OCI-LY3 (cell line): Measurements from ENCODE around the gene PSENEN.
A peak's percentile ranks its signal among the peaks of the same experiment; 100 is the strongest.

ENCODE experiments used
- H2AFZ ChIP-seq: fragments of 200-600, 300-600 bp; shearing (Covaris generic); 2 replicates; pipeline ENCODE4 v1.6.0; 2014; ENCODE audit warnings: antibody characterized with exemption, low read depth, low read length
- H3K27ac ChIP-seq: fragments of 200-600, 300-600 bp; sonication (generic); 2 replicates; pipeline ENCODE4 v1.5.1; 2014; ENCODE audit warnings: mild to moderate bottlenecking, low read length, moderate library complexity, mixed read lengths
- H3K27me3 ChIP-seq: fragments of 200-600, 300-600 bp; sonication (generic); 2 replicates; pipeline ENCODE4 v1.6.1; 2014; ENCODE audit warnings: low read depth, low read length, mixed read lengths
- H3K36me3 ChIP-seq: fragments of 200-600, 300-600 bp; sonication (generic); replicated peaks from 2 replicates; pipeline ENCODE3; 2014; ENCODE audit warnings: low read depth, low read length, mixed read lengths
- H3K4me1 ChIP-seq: fragments of 300-600, 200-600 bp; sonication (generic); 2 replicates; pipeline ENCODE4 v1.6.1; 2014; ENCODE audit warnings: low read length, mixed read lengths
- H3K4me2 ChIP-seq: fragments of 200-600, 300-600 bp; sonication (generic); 2 replicates; pipeline ENCODE4 v1.6.1; 2014; ENCODE audit warnings: low read length, mixed read lengths
- H3K4me3 ChIP-seq: fragments of 300-600, 200-600 bp; sonication (generic); 2 replicates; pipeline ENCODE4 v1.5.1; 2014; ENCODE audit warnings: antibody characterized with exemption, mild to moderate bottlenecking, low read length, moderate library complexity
- H3K79me2 ChIP-seq: fragments of 300-600, 200-600 bp; shearing (Covaris generic); 2 replicates; pipeline ENCODE4 v1.6.1; 2014; ENCODE audit warnings: mild to moderate bottlenecking, low read length, mixed read lengths
- H3K9ac ChIP-seq: fragments of 300-600, 200-600 bp; shearing (Covaris generic); 2 replicates; pipeline ENCODE4 v1.6.0; 2014; ENCODE audit warnings: mild to moderate bottlenecking, low read length, moderate library complexity
- H3K9me3 ChIP-seq: fragments of 200-600, 300-600 bp; shearing (Covaris generic); 2 replicates; pipeline ENCODE4 v1.6.1; 2014; ENCODE audit warnings: low read length, mixed read lengths; ENCODE audit not compliant: insufficient read depth
- H4K20me1 ChIP-seq: fragments of 200-600, 300-600 bp; sonication (generic); 2 replicates; pipeline ENCODE4 v1.6.1; 2016; ENCODE audit warnings: low read length, mixed read lengths; ENCODE audit not compliant: insufficient read depth
- EZH2phosphoT487 ChIP-seq: fragments of 200-600 bp; shearing (Covaris generic); IDR thresholded peaks from 2 replicates; pipeline ENCODE4 v1.6.1; 2018; ENCODE audit warnings: antibody characterized with exemption, mixed run types, low read depth
- TF ChIP-seq, protein P1 (sequence below): fragments of 200-600, 300-600 bp; sonication (generic); IDR thresholded peaks from 2 replicates; pipeline ENCODE4 v1.5.1; 2014; ENCODE audit warnings: antibody characterized with exemption, low read length, low read depth

Gene PSENEN

GRCh38 chr19:35713904-35714495 lies 31.5 kb upstream of the PSENEN start:
- Histone ChIP-seq H3K4me3 (peak overlapping the region; percentile 78), H3K9ac (peak overlapping the region; percentile 77), H3K79me2 (peaks cover 16% of the 10 kb centered on the region), H2AFZ (no peak overlapping the region), H4K20me1 (peaks cover 6% of the 10 kb centered on the region), H3K4me1 (peaks cover 71% of the 10 kb centered on the region), H3K27me3 (no peaks in the 10 kb centered on the region), H3K36me3 (no peaks in the 10 kb centered on the region), H3K27ac (peak overlapping the region; percentile 91), H3K9me3 (no peaks in the 10 kb centered on the region), H3K4me2 (peak overlapping the region; percentile 83)
- TF ChIP-seq, protein P1, sequence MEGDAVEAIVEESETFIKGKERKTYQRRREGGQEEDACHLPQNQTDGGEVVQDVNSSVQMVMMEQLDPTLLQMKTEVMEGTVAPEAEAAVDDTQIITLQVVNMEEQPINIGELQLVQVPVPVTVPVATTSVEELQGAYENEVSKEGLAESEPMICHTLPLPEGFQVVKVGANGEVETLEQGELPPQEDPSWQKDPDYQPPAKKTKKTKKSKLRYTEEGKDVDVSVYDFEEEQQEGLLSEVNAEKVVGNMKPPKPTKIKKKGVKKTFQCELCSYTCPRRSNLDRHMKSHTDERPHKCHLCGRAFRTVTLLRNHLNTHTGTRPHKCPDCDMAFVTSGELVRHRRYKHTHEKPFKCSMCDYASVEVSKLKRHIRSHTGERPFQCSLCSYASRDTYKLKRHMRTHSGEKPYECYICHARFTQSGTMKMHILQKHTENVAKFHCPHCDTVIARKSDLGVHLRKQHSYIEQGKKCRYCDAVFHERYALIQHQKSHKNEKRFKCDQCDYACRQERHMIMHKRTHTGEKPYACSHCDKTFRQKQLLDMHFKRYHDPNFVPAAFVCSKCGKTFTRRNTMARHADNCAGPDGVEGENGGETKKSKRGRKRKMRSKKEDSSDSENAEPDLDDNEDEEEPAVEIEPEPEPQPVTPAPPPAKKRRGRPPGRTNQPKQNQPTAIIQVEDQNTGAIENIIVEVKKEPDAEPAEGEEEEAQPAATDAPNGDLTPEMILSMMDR: no peak
- no peak for TF ChIP-seq EZH2phosphoT487

- H3K9me3 ChIP-seq: no peaks in the 10 kb centered on the region
- H3K4me1 ChIP-seq: peaks cover 76% of the 10 kb centered on the region
- no peak overlapping the region for H2AFZ ChIP-seq
- TF ChIP-seq EZH2phosphoT487: no peak
- TF ChIP-seq, protein P1: peak; percentile 40
- H3K9ac ChIP-seq: peak overlapping the region; percentile 77
- no peaks in the 10 kb centered on the region for H3K27me3 ChIP-seq
- peak overlapping the region; percentile 91 for H3K27ac ChIP-seq
- peaks cover under 1% of the 10 kb centered on the region for H3K36me3 ChIP-seq
- peaks cover 23% of the 10 kb centered on the region for H3K79me2 ChIP-seq
- peak overlapping the region; percentile 78 for H3K4me3 ChIP-seq
- H3K4me2 ChIP-seq: peak overlapping the region; percentile 83
- peaks cover 14% of the 10 kb centered on the region for H4K20me1 ChIP-seq
Observed at GRCh38 chr19:35714601-35715354, 30.7 kb upstream of the PSENEN start.

DNA sequence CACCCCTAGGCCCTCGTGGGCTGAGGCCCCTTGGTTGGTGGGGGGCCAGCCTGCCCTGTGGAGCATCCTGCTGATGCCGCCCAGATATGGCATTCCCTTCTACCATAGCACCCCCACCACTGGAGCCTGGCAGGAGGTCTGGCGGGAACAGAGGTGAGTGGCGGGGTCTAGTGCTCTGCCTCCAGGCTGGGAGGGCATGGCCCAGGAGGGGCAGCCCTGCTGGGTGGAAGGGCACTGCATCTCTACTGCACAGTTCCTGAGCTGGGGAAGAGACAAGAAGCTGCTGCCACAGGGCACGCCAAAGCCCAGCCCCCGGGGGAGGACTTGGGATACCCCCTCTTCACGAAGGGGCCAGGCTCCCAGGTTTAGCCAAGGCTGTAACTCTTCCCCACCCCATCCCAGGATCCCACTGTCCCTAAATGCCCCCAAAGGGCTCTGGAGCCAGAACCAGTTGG lies 30.1 kb upstream of the PSENEN start:
- Histone ChIP-seq H3K9ac (peak overlapping the region; percentile 67; the same call in 1 of the 2 replicates), H3K27ac (no peak overlapping the region), H3K4me2 (peak overlapping the region; percentile 83), H3K79me2 (peaks cover 29% of the 10 kb centered on the region), H3K4me3 (peak overlapping the region; percentile 80), H2AFZ (no peak overlapping the region), H4K20me1 (peaks cover 14% of the 10 kb centered on the region), H3K4me1 (peaks cover 70% of the 10 kb centered on the region), H3K36me3 (peaks cover 5% of the 10 kb centered on the region), H3K27me3 (no peaks in the 10 kb centered on the region), H3K9me3 (no peaks in the 10 kb centered on the region)
- TF ChIP-seq EZH2phosphoT487: no peak
- TF ChIP-seq, protein P1: no peak

GRCh38 chr19:35715981-35716800 lies 29.3 kb upstream of the PSENEN start:
- peak overlapping the region; percentile 80 for H3K4me3 ChIP-seq
- H3K4me2 ChIP-seq: peak overlapping the region; percentile 83
- peak overlapping the region; percentile 67 for H3K9ac ChIP-seq
- H4K20me1 ChIP-seq: peaks cover 14% of the 10 kb centered on the region
- TF ChIP-seq, protein P1: no peak
- TF ChIP-seq EZH2phosphoT487: no peak
- H3K27ac ChIP-seq: peak overlapping the region; percentile 69
- peaks cover 34% of the 10 kb centered on the region for H3K79me2 ChIP-seq
- H3K4me1 ChIP-seq: peaks cover 62% of the 10 kb centered on the region
- H3K36me3 ChIP-seq: peaks cover 5% of the 10 kb centered on the region
- no peaks in the 10 kb centered on the region for H3K27me3 ChIP-seq
- H2AFZ ChIP-seq: peak overlapping the region; percentile 63
- H3K9me3 ChIP-seq: no peaks in the 10 kb centered on the region
